ENCODE results near the gene DNAJC27. TPM values are rescaled to one million over a fixed set of nuclear protein-coding genes. Genes with fewer than 3 reads are reported as not detected.

Gene DNAJC27
- total RNA-seq, 1 donor: 10.6 TPM

- H3K4me3 ChIP-seq (ENCODE audit: low read length): no peak overlapping the region
- no peaks in the 10 kb centered on the region for H3K27me3 ChIP-seq (ENCODE audit: insufficient read depth, low read length)
- peaks cover 5% of the 10 kb centered on the region for H3K4me1 ChIP-seq (ENCODE audit: insufficient read depth, low read length)
- H3K9me3 ChIP-seq (ENCODE audit: low read depth, low read length): no peaks in the 10 kb centered on the region
Observed at GRCh38 chr2:24912523-24912922, 59.2 kb downstream of the DNAJC27 start.

GRCh38 chr2:24910245-24910644, 61.5 kb downstream of the DNAJC27 start:
- H3K4me3 ChIP-seq (ENCODE audit: low read length): no peak overlapping the region
- no peaks in the 10 kb centered on the region for H3K4me1 ChIP-seq (ENCODE audit: insufficient read depth, low read length)
- no peaks in the 10 kb centered on the region for H3K27me3 ChIP-seq (ENCODE audit: insufficient read depth, low read length)
- H3K9me3 ChIP-seq (ENCODE audit: low read depth, low read length): no peaks in the 10 kb centered on the region

GRCh38 chr2:24909555-24910177, 62.1 kb downstream of the DNAJC27 start:
- H3K27me3 ChIP-seq (ENCODE audit: insufficient read depth, low read length): no peaks in the 10 kb centered on the region
- no peaks in the 10 kb centered on the region for H3K4me1 ChIP-seq (ENCODE audit: insufficient read depth, low read length)
- H3K4me3 ChIP-seq (ENCODE audit: low read length): no peak overlapping the region
- H3K9me3 ChIP-seq (ENCODE audit: low read depth, low read length): no peaks in the 10 kb centered on the region

- Histone ChIP-seq H3K27me3 (ENCODE audit: insufficient read depth, low read length) (no peaks in the 10 kb centered on the region), H3K9me3 (ENCODE audit: low read depth, low read length) (no peaks in the 10 kb centered on the region), H3K4me3 (ENCODE audit: low read length) (no peak overlapping the region), H3K4me1 (ENCODE audit: insufficient read depth, low read length) (no peaks in the 10 kb centered on the region)
Observed at GRCh38 chr2:24908461-24908901, 63.3 kb downstream of the DNAJC27 start.

- Histone ChIP-seq H3K4me3 (ENCODE audit: low read length) (no peak overlapping the region), H3K27me3 (ENCODE audit: insufficient read depth, low read length) (no peaks in the 10 kb centered on the region), H3K9me3 (ENCODE audit: low read depth, low read length) (no peaks in the 10 kb centered on the region), H3K4me1 (ENCODE audit: insufficient read depth, low read length) (no peaks in the 10 kb centered on the region)
Observed at GRCh38 chr2:24907116-24907515, 64.6 kb downstream of the DNAJC27 start.

- Histone ChIP-seq H3K27me3 (ENCODE audit: insufficient read depth, low read length) (no peaks in the 10 kb centered on the region), H3K9me3 (ENCODE audit: low read depth, low read length) (no peaks in the 10 kb centered on the region), H3K4me1 (ENCODE audit: insufficient read depth, low read length) (no peaks in the 10 kb centered on the region), H3K4me3 (ENCODE audit: low read length) (no peak overlapping the region)
Observed at GRCh38 chr2:24906466-24906865, 65.3 kb downstream of the DNAJC27 start.

- Histone ChIP-seq H3K4me1 (ENCODE audit: insufficient read depth, low read length) (no peaks in the 10 kb centered on the region), H3K27me3 (ENCODE audit: insufficient read depth, low read length) (no peaks in the 10 kb centered on the region), H3K4me3 (ENCODE audit: low read length) (no peak overlapping the region), H3K9me3 (ENCODE audit: low read depth, low read length) (no peaks in the 10 kb centered on the region)
Observed at GRCh38 chr2:24903161-24904103, 68.3 kb downstream of the DNAJC27 start.

GRCh38 chr2:24899361-24899910, 72.3 kb downstream of the DNAJC27 start:
- Histone ChIP-seq H3K9me3 (ENCODE audit: low read depth, low read length) (peaks cover 13% of the 10 kb centered on the region), H3K27me3 (ENCODE audit: insufficient read depth, low read length) (no peaks in the 10 kb centered on the region), H3K4me3 (ENCODE audit: low read length) (no peak overlapping the region), H3K4me1 (ENCODE audit: insufficient read depth, low read length) (no peaks in the 10 kb centered on the region)

GRCh38 chr2:24898122-24899109, 73.3 kb downstream of the DNAJC27 start:
- Histone ChIP-seq H3K4me1 (ENCODE audit: insufficient read depth, low read length) (no peaks in the 10 kb centered on the region), H3K27me3 (ENCODE audit: insufficient read depth, low read length) (no peaks in the 10 kb centered on the region)

GRCh38 chr2:24894750-24895149, 77.0 kb downstream of the DNAJC27 start:
- H3K27me3 ChIP-seq (ENCODE audit: insufficient read depth, low read length): no peaks in the 10 kb centered on the region

More at GRCh38 chr2:24898122-24899109, 73.3 kb downstream of the DNAJC27 start:
- Histone ChIP-seq H3K4me3 (ENCODE audit: low read length) (no peak overlapping the region), H3K9me3 (ENCODE audit: low read depth, low read length) (peaks cover 14% of the 10 kb centered on the region)

GRCh38 chr2:24893934-24894333, 77.8 kb downstream of the DNAJC27 start:
- H3K9me3 ChIP-seq (ENCODE audit: low read depth, low read length): peaks cover 14% of the 10 kb centered on the region
- H3K4me3 ChIP-seq (ENCODE audit: low read length): no peak overlapping the region
- H3K4me1 ChIP-seq (ENCODE audit: insufficient read depth, low read length): no peaks in the 10 kb centered on the region
- H3K27me3 ChIP-seq (ENCODE audit: insufficient read depth, low read length): no peaks in the 10 kb centered on the region

More at GRCh38 chr2:24894750-24895149, 77.0 kb downstream of the DNAJC27 start:
- Histone ChIP-seq H3K9me3 (ENCODE audit: low read depth, low read length) (peaks cover 14% of the 10 kb centered on the region), H3K4me1 (ENCODE audit: insufficient read depth, low read length) (no peaks in the 10 kb centered on the region), H3K4me3 (ENCODE audit: low read length) (no peak overlapping the region)

Other genes starting within 250 kb of the DNAJC27 start
- gene PTRHD1, start 178.6 kb downstream of the DNAJC27 start, total RNA-seq: 25.3 TPM
- 2.2 TPM for gene CENPO, start 178.5 kb downstream of the DNAJC27 start, total RNA-seq
- gene ADCY3, start 51.7 kb downstream of the DNAJC27 start, total RNA-seq: 10.7 TPM
- gene EFR3B, start 70.1 kb upstream of the DNAJC27 start, total RNA-seq: under 0.01 TPM
- 2.3 TPM for gene POMC, start 196.6 kb upstream of the DNAJC27 start, total RNA-seq